Prostate gland (tissue), 2 donors: ENCODE data around the gene NRXN3. TPM values are rescaled to one million over a fixed set of nuclear protein-coding genes. Genes with fewer than 3 reads are reported as not detected.

Experiments
- DNase-seq: peaks from one replicate; pipeline ENCODE4 v3.0.0-alpha.2; 2019; ENCODE audit warnings: low spot score
- H3K27ac ChIP-seq, 2 donors: fragments of 200-600 bp; sonication (generic); 2 replicates each; pipeline ENCODE4 v1.5.1; 2017 to 2019
- H3K27me3 ChIP-seq: fragments of 200-600 bp; sonication (generic); replicated peaks from 2 replicates; pipeline ENCODE4 v1.5.1; 2019; ENCODE audit not compliant: insufficient read depth
- H3K36me3 ChIP-seq, 2 donors: fragments of 200-600 bp; sonication (generic); 1 replicate in 1 of 2; 2 replicates in 1 of 2; pipeline versions ENCODE4 v1.5.1 to v1.8.1; 2017 to 2019
- H3K4me1 ChIP-seq: fragments of 200-600 bp; sonication (generic); replicated peaks from 2 replicates; pipeline ENCODE4 v1.5.1; 2019
- H3K4me3 ChIP-seq, 2 donors: fragments of 200-600 bp; sonication (generic); 2 replicates each; pipeline ENCODE4 v1.5.1; 2017 to 2019
- H3K9me3 ChIP-seq: fragments of 200-600 bp; sonication (generic); 2 replicates; pipeline ENCODE4 v1.5.1; 2017
- POLR2A ChIP-seq: fragments of 450-650 bp; IDR thresholded peaks from one replicate; pipeline ENCODE4 v1.6.1; 2016; ENCODE audit warnings: antibody characterized with exemption, mild to moderate bottlenecking
- POLR2AphosphoS5 ChIP-seq: sonication (generic); formaldehyde crosslinking; IDR thresholded peaks from one replicate; pipeline ENCODE4 v1.6.1; 2017; ENCODE audit warnings: antibody characterized with exemption
- WGBS: methylation state at CpG from one replicate; pipeline ENCODE4 v1.1.5; 2018; 5-methylcytosine and 5-hydroxymethylcytosine counted together
- intact Hi-C: fragments of 100-400 bp; cut with DNase I; formaldehyde crosslinking; loops from one replicate; pipeline ENCODE4 v1.14.2; 2022
- total RNA-seq, 2 donors: library from RNA; depleted of rRNA; stranded (reverse); fragments of >200 nt; gene quantifications; one replicate each; pipeline ENCODE4 v1.1.0, GENCODE V29; 2016
- TF ChIP-seq, protein P1 (sequence below), 4 experiments: fragments of 200-600 bp in 2 of 4; fragments of 450-650 bp in 2 of 4; sonication (generic) in 2 of 4; IDR thresholded peaks; 1 replicate in 3 of 4; 2 replicates in 1 of 4; pipeline ENCODE4 v1.5.1; 2016 to 2019; ENCODE audit warnings: antibody characterized with exemption in 4 of 4, mild to moderate bottlenecking in 2 of 4, moderate library complexity in 2 of 4

The NRXN3 gene
- total RNA-seq, 2 donors from 2014 or later, result 6.6 to 8.2 TPM

DNA sequence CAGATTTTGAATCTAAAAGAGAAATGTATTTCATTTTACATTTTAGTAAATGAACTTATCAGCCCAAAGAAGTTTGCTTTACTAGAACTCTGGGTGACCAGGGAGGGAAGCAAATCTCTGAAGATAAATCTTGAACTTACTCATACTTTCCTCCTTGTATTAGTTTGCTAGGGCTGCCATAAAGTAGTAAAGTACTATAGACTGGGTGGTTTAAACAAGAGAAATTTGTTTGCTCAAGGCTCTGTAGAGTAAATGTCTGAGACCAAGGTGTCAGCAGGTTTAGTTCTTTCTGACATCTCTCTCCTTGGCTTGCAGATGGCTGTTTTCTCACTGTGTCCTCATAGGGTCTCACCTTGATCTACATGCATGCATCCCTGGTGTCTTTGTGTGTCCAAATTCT lies 1115.1 kb downstream of the NRXN3 start:
- no peaks in the 10 kb centered on the region for H3K4me1 ChIP-seq
- H3K36me3 ChIP-seq, result no peaks in the 10 kb centered on the region
- H3K27me3 ChIP-seq, result no peaks in the 10 kb centered on the region
- DNase-seq, result no peak
- TF ChIP-seq, protein P1, sequence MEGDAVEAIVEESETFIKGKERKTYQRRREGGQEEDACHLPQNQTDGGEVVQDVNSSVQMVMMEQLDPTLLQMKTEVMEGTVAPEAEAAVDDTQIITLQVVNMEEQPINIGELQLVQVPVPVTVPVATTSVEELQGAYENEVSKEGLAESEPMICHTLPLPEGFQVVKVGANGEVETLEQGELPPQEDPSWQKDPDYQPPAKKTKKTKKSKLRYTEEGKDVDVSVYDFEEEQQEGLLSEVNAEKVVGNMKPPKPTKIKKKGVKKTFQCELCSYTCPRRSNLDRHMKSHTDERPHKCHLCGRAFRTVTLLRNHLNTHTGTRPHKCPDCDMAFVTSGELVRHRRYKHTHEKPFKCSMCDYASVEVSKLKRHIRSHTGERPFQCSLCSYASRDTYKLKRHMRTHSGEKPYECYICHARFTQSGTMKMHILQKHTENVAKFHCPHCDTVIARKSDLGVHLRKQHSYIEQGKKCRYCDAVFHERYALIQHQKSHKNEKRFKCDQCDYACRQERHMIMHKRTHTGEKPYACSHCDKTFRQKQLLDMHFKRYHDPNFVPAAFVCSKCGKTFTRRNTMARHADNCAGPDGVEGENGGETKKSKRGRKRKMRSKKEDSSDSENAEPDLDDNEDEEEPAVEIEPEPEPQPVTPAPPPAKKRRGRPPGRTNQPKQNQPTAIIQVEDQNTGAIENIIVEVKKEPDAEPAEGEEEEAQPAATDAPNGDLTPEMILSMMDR (IDR thresholded peaks at IDR 0.05), result no peak
- no peak for TF ChIP-seq POLR2A
- TF ChIP-seq POLR2AphosphoS5, result no peak
- H3K27ac ChIP-seq, result no peak overlapping the region
- no peak overlapping the region for H3K4me3 ChIP-seq
- intact Hi-C loops, result no loop called here
- H3K9me3 ChIP-seq, result no peaks in the 10 kb centered on the region

DNA sequence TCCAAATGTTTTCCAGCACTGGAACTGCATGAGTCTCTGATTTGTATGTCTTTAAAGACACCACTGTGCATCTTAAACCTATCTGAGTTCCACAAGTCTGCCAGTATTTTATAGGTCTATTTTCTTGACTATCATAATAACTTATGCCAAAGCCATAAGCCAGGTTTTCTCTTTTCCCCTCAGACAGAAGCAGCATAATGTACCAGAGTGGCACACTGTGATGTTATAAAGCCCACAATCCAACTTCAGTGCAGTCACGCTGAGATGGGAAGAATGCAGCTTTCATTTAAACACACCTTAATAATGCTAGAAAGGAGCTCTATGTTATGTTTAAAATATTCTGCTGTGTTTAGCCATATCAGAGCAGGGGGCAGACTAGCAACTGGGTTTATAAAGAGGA lies 1117.8 kb downstream of the NRXN3 start:
- Histone ChIP-seq H3K27ac (no peak overlapping the region), H3K4me3 (no peak overlapping the region), H3K36me3 (no peaks in the 10 kb centered on the region), H3K27me3 (no peaks in the 10 kb centered on the region), H3K9me3 (no peaks in the 10 kb centered on the region), H3K4me1 (no peaks in the 10 kb centered on the region)
- WGBS, result 63% methylated on average over 1 of the region's 1 CpG
- DNase-seq, result no peak
- intact Hi-C loops, result no loop called here
- TF ChIP-seq, protein P1 (IDR thresholded peaks at IDR 0.05), result no peak
- TF ChIP-seq POLR2AphosphoS5 (no peak), POLR2A (no peak)

DNA sequence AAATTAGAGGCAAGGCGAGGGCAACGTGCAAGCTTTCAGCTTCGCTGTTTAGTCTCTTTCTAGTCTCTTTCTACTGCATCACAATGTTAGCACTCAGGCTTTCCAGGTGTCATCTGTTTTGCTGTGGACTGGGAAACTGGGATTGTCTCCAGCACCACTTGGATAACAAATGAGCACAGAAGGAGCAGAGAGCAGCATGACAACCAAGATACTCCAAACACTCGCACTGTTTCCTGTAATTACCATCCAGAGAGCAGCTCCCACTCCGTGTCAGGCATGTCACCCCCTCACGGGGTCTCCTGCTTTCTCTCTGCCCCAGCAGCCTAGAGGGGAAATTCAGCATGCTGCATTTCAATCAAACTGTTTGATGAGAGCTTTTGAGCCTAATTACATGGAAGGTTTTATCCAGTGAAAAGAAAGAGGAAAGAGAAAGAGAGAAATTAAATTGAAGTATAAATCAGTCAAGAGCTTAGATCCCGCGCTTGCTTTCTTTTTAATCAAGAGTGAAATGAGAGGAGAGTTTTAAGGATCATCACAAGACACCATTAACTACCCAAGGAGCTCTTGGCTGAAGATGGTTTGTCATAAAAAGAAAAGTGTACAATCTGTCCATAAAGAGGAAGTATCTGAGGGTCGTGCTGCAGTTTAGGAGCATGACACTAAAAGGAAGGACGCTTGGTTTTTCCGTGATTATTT lies 1123.5 kb downstream of the NRXN3 start:
- no peak overlapping the region for H3K27ac ChIP-seq
- H3K4me1 ChIP-seq, result no peaks in the 10 kb centered on the region
- H3K36me3 ChIP-seq, result no peaks in the 10 kb centered on the region
- H3K4me3 ChIP-seq, result no peak overlapping the region
- WGBS, result 57% methylated on average over 11 of the region's 11 CpGs
- TF ChIP-seq, protein P1 (IDR thresholded peaks at IDR 0.05), result no peak
- TF ChIP-seq POLR2A (no peak), POLR2AphosphoS5 (no peak)
- intact Hi-C loops, result no loop called here
- DNase-seq, result no peak
- H3K27me3 ChIP-seq, result no peaks in the 10 kb centered on the region
- no peaks in the 10 kb centered on the region for H3K9me3 ChIP-seq

DNA sequence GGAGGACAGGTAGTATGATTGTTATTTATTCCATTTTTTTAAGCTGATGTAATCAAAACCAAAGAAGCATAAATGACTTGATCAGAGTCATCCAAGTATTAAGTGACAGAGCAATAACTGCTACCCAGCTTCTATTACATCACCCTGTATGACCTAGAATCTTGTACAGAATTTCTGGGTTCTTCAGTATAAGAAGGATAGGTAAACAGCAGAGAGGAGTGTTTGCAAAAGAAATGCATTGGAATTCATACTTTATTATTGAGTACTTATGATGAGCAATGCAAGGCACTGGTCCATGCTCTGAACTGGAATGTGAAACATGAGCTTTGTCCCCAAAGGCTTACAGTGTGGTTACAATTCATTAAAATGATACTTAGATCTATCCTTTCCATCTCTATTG lies 1124.3 kb downstream of the NRXN3 start:
- DNase-seq, result no peak
- H3K9me3 ChIP-seq, result no peaks in the 10 kb centered on the region
- no peaks in the 10 kb centered on the region for H3K4me1 ChIP-seq
- H3K27ac ChIP-seq, result no peak overlapping the region
- no peaks in the 10 kb centered on the region for H3K36me3 ChIP-seq
- TF ChIP-seq POLR2A (no peak), POLR2AphosphoS5 (no peak)
- TF ChIP-seq, protein P1 (IDR thresholded peaks at IDR 0.05), result no peak
- H3K27me3 ChIP-seq, result no peaks in the 10 kb centered on the region
- intact Hi-C loops, result no loop called here
- H3K4me3 ChIP-seq, result no peak overlapping the region

DNA sequence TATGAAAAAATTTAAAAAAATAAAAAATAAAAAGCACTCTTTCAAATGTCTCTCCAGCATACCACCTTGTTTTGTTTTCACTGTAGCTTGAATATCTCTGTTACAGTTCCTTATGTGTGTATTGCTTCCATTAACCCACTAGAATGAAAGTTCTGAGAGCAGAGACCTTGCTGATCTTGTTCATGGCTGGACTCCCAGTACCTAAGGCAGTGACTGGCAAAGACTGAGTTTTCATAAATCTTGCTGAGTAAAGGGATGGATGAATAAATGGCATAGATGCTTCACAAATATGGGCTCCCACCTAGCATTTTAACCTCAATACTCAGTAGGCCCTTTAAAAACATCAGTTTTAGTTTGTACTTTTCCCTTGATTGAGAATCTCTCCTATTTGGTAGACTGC lies 1125.2 kb downstream of the NRXN3 start:
- intact Hi-C loops, result no loop called here
- TF ChIP-seq, protein P1 (IDR thresholded peaks at IDR 0.05), result no peak
- TF ChIP-seq POLR2A (no peak), POLR2AphosphoS5 (no peak)
- Histone ChIP-seq H3K4me1 (no peaks in the 10 kb centered on the region), H3K4me3 (no peak overlapping the region), H3K27ac (no peak overlapping the region), H3K9me3 (no peaks in the 10 kb centered on the region), H3K27me3 (no peaks in the 10 kb centered on the region), H3K36me3 (no peaks in the 10 kb centered on the region)
- DNase-seq, result no peak
